ENCODE data around the gene TLCD3B. TPM values are rescaled to one million over a fixed set of nuclear protein-coding genes. Genes with fewer than 3 reads are reported as not detected.

Gene TLCD3B
- polyA plus RNA-seq, 1 experiment: not detected

DNA sequence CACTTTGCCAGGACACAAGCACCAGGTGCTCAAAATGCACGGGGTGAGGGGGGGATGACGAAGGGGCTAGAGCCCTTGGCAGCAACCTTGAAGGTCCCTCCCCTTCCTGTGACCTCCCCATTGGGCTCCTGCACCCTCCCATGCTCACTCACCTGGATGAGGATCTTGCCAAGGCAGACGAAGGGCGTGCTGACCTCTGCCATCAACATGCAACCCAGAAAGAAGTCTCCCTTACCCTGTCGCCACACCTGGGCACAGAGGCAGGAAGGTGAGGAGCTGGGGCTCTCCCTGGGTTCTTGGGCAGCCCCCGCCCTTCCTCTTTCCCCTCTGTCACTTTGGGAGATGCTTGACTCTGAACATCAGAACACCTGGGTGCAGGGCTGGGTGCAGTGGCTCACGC is 5.5 kb downstream of the TLCD3B start:
- DNase-seq (ENCODE audit: low read depth, low spot score): no peak
- H3K9me3 ChIP-seq (ENCODE audit: control insufficient read depth, insufficient read depth, low read length): no peaks in the 10 kb centered on the region; the same call in 1 of the 2 replicates
- TF ChIP-seq, protein P1, sequence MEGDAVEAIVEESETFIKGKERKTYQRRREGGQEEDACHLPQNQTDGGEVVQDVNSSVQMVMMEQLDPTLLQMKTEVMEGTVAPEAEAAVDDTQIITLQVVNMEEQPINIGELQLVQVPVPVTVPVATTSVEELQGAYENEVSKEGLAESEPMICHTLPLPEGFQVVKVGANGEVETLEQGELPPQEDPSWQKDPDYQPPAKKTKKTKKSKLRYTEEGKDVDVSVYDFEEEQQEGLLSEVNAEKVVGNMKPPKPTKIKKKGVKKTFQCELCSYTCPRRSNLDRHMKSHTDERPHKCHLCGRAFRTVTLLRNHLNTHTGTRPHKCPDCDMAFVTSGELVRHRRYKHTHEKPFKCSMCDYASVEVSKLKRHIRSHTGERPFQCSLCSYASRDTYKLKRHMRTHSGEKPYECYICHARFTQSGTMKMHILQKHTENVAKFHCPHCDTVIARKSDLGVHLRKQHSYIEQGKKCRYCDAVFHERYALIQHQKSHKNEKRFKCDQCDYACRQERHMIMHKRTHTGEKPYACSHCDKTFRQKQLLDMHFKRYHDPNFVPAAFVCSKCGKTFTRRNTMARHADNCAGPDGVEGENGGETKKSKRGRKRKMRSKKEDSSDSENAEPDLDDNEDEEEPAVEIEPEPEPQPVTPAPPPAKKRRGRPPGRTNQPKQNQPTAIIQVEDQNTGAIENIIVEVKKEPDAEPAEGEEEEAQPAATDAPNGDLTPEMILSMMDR (IDR thresholded peaks at IDR 0.05; ENCODE audit: low read depth, low read length): no peak
- no peak overlapping the region for H3K27ac ChIP-seq (ENCODE audit: low read depth, low read length)
- H3K4me3 ChIP-seq (ENCODE audit: low read depth, low read length): no peak overlapping the region
- POLR2A ChIA-PET: no interaction called here
- peaks cover 63% of the 10 kb centered on the region for H3K27me3 ChIP-seq (ENCODE audit: control insufficient read depth, insufficient read depth, low read length)
- CTCF ChIA-PET: no interaction called here

DNA sequence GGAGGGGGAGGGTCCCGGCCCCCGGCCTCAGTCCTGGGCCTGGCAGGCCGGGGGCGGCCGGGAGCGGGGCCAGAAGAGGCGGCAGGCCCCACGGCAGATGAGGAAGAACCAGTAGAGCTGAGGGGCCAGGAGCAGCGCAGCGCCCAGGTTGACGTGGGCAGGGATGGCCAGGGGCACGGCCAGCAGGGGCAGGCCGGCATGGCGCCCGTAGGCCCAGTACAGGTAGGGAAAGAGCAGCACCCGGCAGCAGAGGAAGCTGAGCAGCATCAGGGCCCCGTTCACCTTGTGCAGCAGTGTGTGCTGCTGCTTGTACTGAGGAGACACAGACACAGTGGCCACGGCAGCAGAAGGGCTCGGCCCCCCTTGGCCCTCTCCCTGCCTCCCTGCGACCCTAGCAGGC is 5.9 kb downstream of the TLCD3B start:
- TF ChIP-seq, protein P1 (IDR thresholded peaks at IDR 0.05; ENCODE audit: low read depth, low read length): no peak
- DNase-seq (ENCODE audit: low read depth, low spot score): no peak
- H3K9me3 ChIP-seq (ENCODE audit: control insufficient read depth, insufficient read depth, low read length): no peaks in the 10 kb centered on the region; the same call in 1 of the 2 replicates
- H3K27ac ChIP-seq (ENCODE audit: low read depth, low read length): no peak overlapping the region
- ChIA-PET CTCF (no interaction called here), POLR2A (no interaction called here)
- peaks cover 59% of the 10 kb centered on the region for H3K27me3 ChIP-seq (ENCODE audit: control insufficient read depth, insufficient read depth, low read length)
- no peak overlapping the region for H3K4me3 ChIP-seq (ENCODE audit: low read depth, low read length)

DNA sequence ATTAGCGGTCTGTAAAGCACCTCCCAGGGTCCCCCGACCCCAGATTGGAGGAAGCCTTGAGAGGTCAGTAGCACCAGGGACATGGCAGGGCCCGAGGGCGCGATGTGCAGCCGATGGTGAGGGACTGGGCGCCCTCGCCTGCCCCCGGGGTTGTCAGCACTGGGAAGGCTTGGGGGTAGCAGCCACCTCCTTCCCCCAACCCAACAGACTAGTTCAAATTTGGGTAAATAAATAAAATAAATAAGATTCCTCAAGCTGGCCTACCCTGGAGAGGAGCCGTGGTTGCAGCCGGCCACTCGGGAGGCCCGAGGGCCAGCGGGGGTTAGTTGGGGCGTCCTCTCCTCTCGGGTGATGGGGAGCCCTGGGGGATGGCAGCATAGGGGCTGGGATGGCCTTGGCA is 6.6 kb downstream of the TLCD3B start:
- TF ChIP-seq, protein P1 (IDR thresholded peaks at IDR 0.05; ENCODE audit: low read depth, low read length): no peak
- ChIA-PET POLR2A (no interaction called here), CTCF (no interaction called here)
- peaks cover 52% of the 10 kb centered on the region for H3K27me3 ChIP-seq (ENCODE audit: control insufficient read depth, insufficient read depth, low read length)
- H3K9me3 ChIP-seq (ENCODE audit: control insufficient read depth, insufficient read depth, low read length): no peaks in the 10 kb centered on the region; the same call in 1 of the 2 replicates
- DNase-seq (ENCODE audit: low read depth, low spot score): no peak
- H3K4me3 ChIP-seq (ENCODE audit: low read depth, low read length): no peak overlapping the region
- H3K27ac ChIP-seq (ENCODE audit: low read depth, low read length): no peak overlapping the region

DNA sequence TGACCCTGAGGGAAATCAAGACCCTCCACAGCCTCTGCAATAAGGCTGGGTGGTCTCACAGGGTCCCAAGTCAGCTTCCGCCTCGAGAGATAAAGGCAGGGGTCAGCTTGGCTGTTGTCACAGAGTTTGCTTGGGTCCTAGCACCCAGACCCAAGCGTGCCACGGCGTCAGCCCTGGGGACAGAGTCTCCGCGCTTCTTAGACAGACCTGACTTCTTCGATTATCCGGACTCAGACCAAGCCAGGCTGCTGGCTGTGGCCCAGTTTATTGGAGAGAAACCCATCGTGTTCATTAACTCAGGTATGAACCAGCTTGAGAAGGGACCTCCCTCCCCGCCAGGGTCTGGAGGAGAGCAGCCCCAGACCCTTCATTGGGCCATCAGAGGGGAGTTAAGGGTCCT is 7.5 kb downstream of the TLCD3B start:
- TF ChIP-seq, protein P1 (IDR thresholded peaks at IDR 0.05; ENCODE audit: low read depth, low read length): no peak
- Histone ChIP-seq H3K9me3 (ENCODE audit: control insufficient read depth, insufficient read depth, low read length) (no peaks in the 10 kb centered on the region; the same call in 1 of the 2 replicates), H3K4me3 (ENCODE audit: low read depth, low read length) (no peak overlapping the region), H3K27me3 (ENCODE audit: control insufficient read depth, insufficient read depth, low read length) (peaks cover 44% of the 10 kb centered on the region), H3K27ac (ENCODE audit: low read depth, low read length) (no peak overlapping the region)
- CTCF ChIA-PET: interaction anchor here (1.1 to 1.8 kb wide), 2 partner anchors 9 to 175 kb away, joined by 3 to 8 read pairs; no protein-coding TSS in a partner anchor
- DNase-seq (ENCODE audit: low read depth, low spot score): no peak
- POLR2A ChIA-PET: no interaction called here

DNA sequence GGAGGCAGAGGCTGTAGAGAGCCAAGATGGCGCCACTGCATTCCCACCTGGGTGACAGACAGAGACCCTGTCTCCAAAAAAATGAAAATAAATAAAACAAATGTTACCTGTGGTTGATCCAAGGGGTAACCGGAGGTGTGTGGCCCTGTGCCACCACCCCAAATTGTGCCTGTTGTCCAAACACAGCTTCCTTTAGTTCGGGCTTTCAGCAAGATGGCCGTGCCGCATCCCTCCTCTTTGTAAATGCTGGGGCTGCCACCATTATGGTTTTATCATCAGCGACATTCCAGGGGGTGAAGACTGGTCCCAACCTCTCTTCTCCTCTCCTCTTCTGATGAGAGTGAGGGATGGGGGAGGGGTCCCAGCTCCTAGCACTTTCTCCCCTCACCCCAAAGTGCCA is 8.2 kb downstream of the TLCD3B start, which contains the start of gene C16orf92:
Gene C16orf92 (plus strand): TSS at position 312 of the 400 bp plus-strand sequence. CDS start 143 bp downstream, outside the sequence.
- H3K27ac ChIP-seq (ENCODE audit: low read depth, low read length): no peak within 1 kb of the TSS
- TF ChIP-seq, protein P1 (IDR thresholded peaks at IDR 0.05; ENCODE audit: low read depth, low read length): no peak
- ChIA-PET POLR2A (no interaction called here), CTCF (interaction anchor here (1.1 to 1.8 kb wide), 2 partner anchors 9 to 175 kb away, joined by 3 to 8 read pairs; no protein-coding TSS in a partner anchor)
- H3K27me3 ChIP-seq (ENCODE audit: control insufficient read depth, insufficient read depth, low read length): peaks cover 38% of the 10 kb centered on the region
- no peak for DNase-seq (ENCODE audit: low read depth, low spot score)
- H3K4me3 ChIP-seq (ENCODE audit: low read depth, low read length): no peak within 1 kb of the TSS
- H3K9me3 ChIP-seq (ENCODE audit: control insufficient read depth, insufficient read depth, low read length): no peaks in the 10 kb centered on the region; the same call in 1 of the 2 replicates
